HEK293T (cell line): ENCODE data around the gene GTF2B.

Experiments
- FOXM1 ChIP-seq: fragments of 450-650 bp; IDR thresholded peaks from 2 replicates; pipeline ENCODE4 v1.6.1; 2017; ENCODE audit warnings: mild to moderate bottlenecking, borderline replicate concordance
- SP1 ChIP-seq: fragments of 450-650 bp; IDR thresholded peaks from 2 replicates; pipeline ENCODE4 v1.6.1; 2017

- TF ChIP-seq FOXM1 (no peak), SP1 (no peak)
These were observed 44.3 kb upstream of the GTF2B start for GRCh38 chr1:88935522-88936222.
